ENCODE results near the gene APBA1. TPM values are rescaled to one million over a fixed set of nuclear protein-coding genes. Genes with fewer than 3 reads are reported as not detected.

Gene APBA1
- total RNA-seq, 1 donor: 1.8 TPM

DNA sequence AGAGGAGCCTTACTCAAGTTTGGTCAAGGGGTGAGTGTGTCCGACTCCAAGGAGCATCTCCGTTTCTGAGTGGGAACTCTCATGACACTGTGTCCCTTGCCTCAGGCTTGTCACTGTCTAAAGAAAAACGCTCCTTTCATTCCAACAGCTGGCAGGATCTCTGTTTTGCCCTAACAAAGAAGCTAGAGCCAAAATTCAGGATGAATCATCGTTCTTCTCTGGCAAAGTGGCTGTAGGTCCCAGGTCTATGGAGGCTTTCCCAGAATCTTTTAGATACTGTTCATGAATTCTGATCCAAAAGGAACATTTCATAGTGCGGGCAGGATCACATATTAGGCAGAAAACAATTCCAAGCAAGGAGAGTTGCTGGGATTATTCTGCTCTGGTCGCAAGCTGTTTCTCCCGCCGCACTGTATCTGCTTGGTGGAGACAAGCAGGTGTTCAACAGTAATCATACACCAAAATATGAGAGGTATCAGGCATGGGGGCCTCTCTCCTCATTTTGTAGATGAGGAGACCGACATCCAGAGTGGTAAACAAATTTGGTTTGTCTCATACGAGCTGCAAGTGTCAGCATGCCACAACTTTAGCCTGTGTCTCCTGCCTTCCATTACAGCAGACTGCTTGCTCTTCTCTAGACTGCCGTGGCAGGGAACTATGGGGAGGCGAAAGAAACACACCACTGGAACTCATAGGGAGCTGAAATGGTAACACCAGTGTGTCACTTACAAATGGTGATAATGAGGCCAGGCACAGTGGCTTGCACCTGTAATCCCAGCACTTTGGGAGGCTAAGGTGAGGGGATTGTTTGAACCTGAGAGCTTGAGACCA lies 274.6 kb downstream of the APBA1 start:
- Histone ChIP-seq H4K20me1 (ENCODE audit: insufficient read depth, low read length) (no peaks in the 10 kb centered on the region), H3K4me3 (ENCODE audit: insufficient read depth, low read length) (no peak overlapping the region), H3K4me2 (ENCODE audit: insufficient read depth, low read length) (no peak overlapping the region), H3K79me2 (ENCODE audit: insufficient read depth, low read length) (no peaks in the 10 kb centered on the region), H3K9me3 (ENCODE audit: low read depth, low read length) (no peaks in the 10 kb centered on the region), H3K4me1 (ENCODE audit: insufficient read depth, low read length) (no peaks in the 10 kb centered on the region), H3K36me3 (ENCODE audit: insufficient read depth, low read length) (no peaks in the 10 kb centered on the region), H3K27ac (ENCODE audit: low read depth, low read length) (no peak overlapping the region), H3K27me3 (ENCODE audit: insufficient read depth, low read length) (peaks cover 3% of the 10 kb centered on the region), H2AFZ (ENCODE audit: low read length) (no peak overlapping the region)
- peak; percentile 90 for DNase-seq (ENCODE audit: insufficient read length, low spot score, missing footprints)
- TF ChIP-seq, protein P1, sequence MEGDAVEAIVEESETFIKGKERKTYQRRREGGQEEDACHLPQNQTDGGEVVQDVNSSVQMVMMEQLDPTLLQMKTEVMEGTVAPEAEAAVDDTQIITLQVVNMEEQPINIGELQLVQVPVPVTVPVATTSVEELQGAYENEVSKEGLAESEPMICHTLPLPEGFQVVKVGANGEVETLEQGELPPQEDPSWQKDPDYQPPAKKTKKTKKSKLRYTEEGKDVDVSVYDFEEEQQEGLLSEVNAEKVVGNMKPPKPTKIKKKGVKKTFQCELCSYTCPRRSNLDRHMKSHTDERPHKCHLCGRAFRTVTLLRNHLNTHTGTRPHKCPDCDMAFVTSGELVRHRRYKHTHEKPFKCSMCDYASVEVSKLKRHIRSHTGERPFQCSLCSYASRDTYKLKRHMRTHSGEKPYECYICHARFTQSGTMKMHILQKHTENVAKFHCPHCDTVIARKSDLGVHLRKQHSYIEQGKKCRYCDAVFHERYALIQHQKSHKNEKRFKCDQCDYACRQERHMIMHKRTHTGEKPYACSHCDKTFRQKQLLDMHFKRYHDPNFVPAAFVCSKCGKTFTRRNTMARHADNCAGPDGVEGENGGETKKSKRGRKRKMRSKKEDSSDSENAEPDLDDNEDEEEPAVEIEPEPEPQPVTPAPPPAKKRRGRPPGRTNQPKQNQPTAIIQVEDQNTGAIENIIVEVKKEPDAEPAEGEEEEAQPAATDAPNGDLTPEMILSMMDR (IDR thresholded peaks at IDR 0.05; ENCODE audit: extremely low read depth, low read depth, low read length): no peak

DNA sequence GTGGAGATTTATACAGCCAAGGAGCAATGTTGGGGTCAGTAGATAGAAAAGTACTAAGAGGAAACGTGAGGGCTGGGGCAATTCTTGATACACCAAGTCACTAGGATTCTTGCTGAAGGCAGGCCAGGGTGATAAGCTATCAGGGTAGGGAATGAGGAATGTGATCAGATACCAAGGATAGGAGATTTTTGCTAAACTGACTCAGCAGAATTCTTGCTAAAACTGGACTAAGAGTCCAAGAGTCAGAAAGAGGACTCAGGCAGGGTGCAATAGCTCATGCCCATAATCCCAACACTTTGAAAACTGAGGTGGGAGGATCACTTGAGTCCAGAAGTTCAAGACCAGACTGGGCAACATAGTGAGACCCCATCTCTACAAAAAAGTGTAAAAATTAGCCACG lies 275.4 kb downstream of the APBA1 start:
- Histone ChIP-seq H3K27ac (ENCODE audit: low read depth, low read length) (no peak overlapping the region), H3K4me1 (ENCODE audit: insufficient read depth, low read length) (no peaks in the 10 kb centered on the region), H3K4me3 (ENCODE audit: insufficient read depth, low read length) (no peak overlapping the region), H3K9me3 (ENCODE audit: low read depth, low read length) (no peaks in the 10 kb centered on the region), H3K36me3 (ENCODE audit: insufficient read depth, low read length) (no peaks in the 10 kb centered on the region), H3K27me3 (ENCODE audit: insufficient read depth, low read length) (no peaks in the 10 kb centered on the region), H4K20me1 (ENCODE audit: insufficient read depth, low read length) (no peaks in the 10 kb centered on the region), H2AFZ (ENCODE audit: low read length) (no peak overlapping the region), H3K79me2 (ENCODE audit: insufficient read depth, low read length) (no peaks in the 10 kb centered on the region), H3K4me2 (ENCODE audit: insufficient read depth, low read length) (no peak overlapping the region)
- no peak for DNase-seq (ENCODE audit: insufficient read length, low spot score, missing footprints)
- TF ChIP-seq, protein P1 (IDR thresholded peaks at IDR 0.05; ENCODE audit: extremely low read depth, low read depth, low read length): no peak

DNA sequence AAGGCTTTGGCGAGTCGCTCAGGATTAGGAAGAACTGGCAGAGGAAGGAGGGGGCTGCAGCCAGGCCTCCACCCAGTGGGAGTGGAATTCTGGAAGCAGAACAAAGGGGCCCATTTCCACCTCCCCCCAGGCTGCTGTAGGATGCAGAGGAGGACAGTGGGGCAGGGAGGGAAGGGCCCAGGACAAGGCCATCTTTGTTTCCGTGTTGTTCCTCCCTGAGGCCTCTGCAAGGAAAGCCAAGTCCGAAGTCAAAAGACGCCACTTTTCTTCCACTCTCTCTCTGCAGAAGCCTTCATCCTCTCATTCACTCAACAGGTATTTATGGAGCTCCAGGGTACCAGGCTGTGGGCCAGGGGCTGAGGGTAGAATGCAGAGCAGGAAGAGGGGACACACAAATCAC lies 276.5 kb downstream of the APBA1 start:
- TF ChIP-seq, protein P1 (IDR thresholded peaks at IDR 0.05; ENCODE audit: extremely low read depth, low read depth, low read length): no peak
- Histone ChIP-seq H3K4me1 (ENCODE audit: insufficient read depth, low read length) (no peaks in the 10 kb centered on the region), H3K4me3 (ENCODE audit: insufficient read depth, low read length) (no peak overlapping the region), H3K36me3 (ENCODE audit: insufficient read depth, low read length) (no peaks in the 10 kb centered on the region), H3K79me2 (ENCODE audit: insufficient read depth, low read length) (no peaks in the 10 kb centered on the region), H3K27me3 (ENCODE audit: insufficient read depth, low read length) (no peaks in the 10 kb centered on the region), H4K20me1 (ENCODE audit: insufficient read depth, low read length) (no peaks in the 10 kb centered on the region), H3K4me2 (ENCODE audit: insufficient read depth, low read length) (no peak overlapping the region), H2AFZ (ENCODE audit: low read length) (no peak overlapping the region), H3K27ac (ENCODE audit: low read depth, low read length) (no peak overlapping the region), H3K9me3 (ENCODE audit: low read depth, low read length) (no peaks in the 10 kb centered on the region)
- DNase-seq (ENCODE audit: insufficient read length, low spot score, missing footprints): no peak

DNA sequence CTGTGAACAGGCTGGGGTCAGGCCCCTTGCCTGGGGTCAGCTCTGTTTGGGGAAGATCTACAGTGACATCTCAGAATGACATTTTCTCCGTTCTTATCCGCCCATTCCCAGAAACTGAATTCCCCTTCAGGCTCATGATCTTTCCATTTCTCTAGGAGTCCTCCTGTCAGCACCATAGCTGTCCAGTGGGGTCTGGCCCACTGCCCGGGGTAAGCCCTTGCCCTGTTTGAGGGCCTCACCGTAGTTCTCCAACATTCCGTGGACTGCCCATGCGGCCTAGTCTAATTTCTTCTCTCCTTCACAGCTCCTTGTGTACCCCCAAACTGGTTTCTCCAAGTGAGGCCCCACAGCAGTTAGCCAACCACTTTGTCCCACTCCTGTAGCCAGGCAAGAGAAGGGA lies 278.7 kb downstream of the APBA1 start:
- TF ChIP-seq, protein P1 (IDR thresholded peaks at IDR 0.05; ENCODE audit: extremely low read depth, low read depth, low read length): no peak
- Histone ChIP-seq H2AFZ (ENCODE audit: low read length) (no peak overlapping the region), H3K4me2 (ENCODE audit: insufficient read depth, low read length) (no peak overlapping the region), H3K79me2 (ENCODE audit: insufficient read depth, low read length) (no peaks in the 10 kb centered on the region), H3K36me3 (ENCODE audit: insufficient read depth, low read length) (no peaks in the 10 kb centered on the region), H3K27me3 (ENCODE audit: insufficient read depth, low read length) (peaks cover 13% of the 10 kb centered on the region), H4K20me1 (ENCODE audit: insufficient read depth, low read length) (no peaks in the 10 kb centered on the region), H3K27ac (ENCODE audit: low read depth, low read length) (no peak overlapping the region), H3K9me3 (ENCODE audit: low read depth, low read length) (no peaks in the 10 kb centered on the region), H3K4me3 (ENCODE audit: insufficient read depth, low read length) (no peak overlapping the region), H3K4me1 (ENCODE audit: insufficient read depth, low read length) (no peaks in the 10 kb centered on the region)
- DNase-seq (ENCODE audit: insufficient read length, low spot score, missing footprints): peak; percentile 5
